Adrenal gland (tissue), 5 donors: ENCODE measurements around the gene TMED7.

Source experiments
- CTCF ChIP-seq, 6 experiments: fragments of 450-650 bp in 4 of 6; fragments of 200-600 bp in 2 of 6; sonication (generic) in 1 of 6; IDR thresholded peaks; 1 replicate in 5 of 6; 2 replicates in 1 of 6; pipeline versions ENCODE4 v1.5.1 to v1.8.0; 2016 to 2021; ENCODE audit warnings: antibody characterized with exemption in 6 of 6, mild to moderate bottlenecking in 2 of 6, moderate library complexity in 1 of 6
- POLR2A ChIP-seq, 2 donors: fragments of 450-650 bp; IDR thresholded peaks; one replicate each; pipeline ENCODE4 v1.6.1; 2017; ENCODE audit warnings: antibody characterized with exemption in 2 of 2, mild to moderate bottlenecking in 2 of 2, moderate library complexity in 1 of 2
- donor health status: DM: no; HTN: no; CAD: no.

DNA sequence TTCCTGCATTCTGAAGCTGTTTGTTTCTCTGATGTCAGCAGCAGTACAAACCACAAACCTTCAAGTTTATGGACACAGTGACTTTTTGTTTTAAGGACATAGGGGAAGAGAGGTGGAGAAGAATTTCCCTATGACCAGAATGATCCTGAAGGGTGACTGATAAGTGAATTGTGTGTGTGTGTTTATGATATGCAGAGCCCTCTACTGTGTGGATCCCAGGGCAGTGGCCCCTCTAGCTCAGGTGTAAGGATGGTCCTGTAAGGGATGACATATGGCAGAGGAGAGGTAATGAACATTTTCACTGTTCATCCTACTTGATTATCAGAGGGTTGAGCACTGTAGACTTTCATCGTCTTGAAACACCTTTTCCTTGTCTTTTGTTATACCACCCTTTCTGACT lies 30.6 kb upstream of the TMED7 start:
- no peak for TF ChIP-seq CTCF (IDR thresholded peaks at IDR 0.05)
- TF ChIP-seq POLR2A (IDR thresholded peaks at IDR 0.05), result no peak
